ENCODE data around the gene PWWP2A. TPM values are rescaled to one million over a fixed set of nuclear protein-coding genes. Genes with fewer than 3 reads are reported as not detected.

PWWP2A gene
- total and polyA plus RNA-seq, 2 of the 8 experiments (the other 6 are each of a cell fraction or from before 2014, with no cell fraction given): 18.5 to 63.0 TPM

GRCh38 chr5:160083501-160083900 lies 35.7 kb downstream of the PWWP2A start:
- POLR2A ChIA-PET (ENCODE audit: partially characterized antibody): interaction anchor here (0.5 to 4.5 kb wide), 5 partner anchors 11 to 204 kb away, joined by 3 to 16 read pairs (median 4); no protein-coding TSS in a partner anchor
- no peak for FAIRE-seq
- no peak for TF ChIP-seq SAP30 (IDR thresholded peaks at IDR 0.05; ENCODE audit: insufficient read depth, insufficient replicate concordance, low read length)
- TF ChIP-seq NANOG (IDR thresholded peaks at IDR 0.05; ENCODE audit: insufficient read depth, low read depth, low read length, poor library complexity, severe bottlenecking): no peak
- TF ChIP-seq RXRA (IDR thresholded peaks at IDR 0.05; ENCODE audit: insufficient read depth, low read depth, low read length): no peak
- TF ChIP-seq FOSL1 (IDR thresholded peaks at IDR 0.05; ENCODE audit: insufficient read depth, low read depth, low read length): no peak
- TF ChIP-seq EGR1 (IDR thresholded peaks at IDR 0.05; ENCODE audit: borderline replicate concordance, low read depth, low read length): no peak
- TF ChIP-seq SP2 (IDR thresholded peaks at IDR 0.05; ENCODE audit: low read length): no peak
- TF ChIP-seq SIN3A (conservative IDR thresholded peaks at IDR 0.05 in 1 of 2, IDR thresholded peaks at IDR 0.05 in 1 of 2; ENCODE audit: low read depth in 1 of 2, low read length in 2 of 2): no peak
- TF ChIP-seq RNF2 (IDR thresholded peaks at IDR 0.05; ENCODE audit: borderline replicate concordance, low read depth, low read length, missing control alignments, poor library complexity, severe bottlenecking): no peak
- TF ChIP-seq MAX (IDR thresholded peaks at IDR 0.05): no peak
- TF ChIP-seq GABPA (IDR thresholded peaks at IDR 0.05; ENCODE audit: borderline replicate concordance, insufficient read depth, low read length): no peak
- TF ChIP-seq, protein P1, sequence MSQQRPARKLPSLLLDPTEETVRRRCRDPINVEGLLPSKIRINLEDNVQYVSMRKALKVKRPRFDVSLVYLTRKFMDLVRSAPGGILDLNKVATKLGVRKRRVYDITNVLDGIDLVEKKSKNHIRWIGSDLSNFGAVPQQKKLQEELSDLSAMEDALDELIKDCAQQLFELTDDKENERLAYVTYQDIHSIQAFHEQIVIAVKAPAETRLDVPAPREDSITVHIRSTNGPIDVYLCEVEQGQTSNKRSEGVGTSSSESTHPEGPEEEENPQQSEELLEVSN (IDR thresholded peaks at IDR 0.05): no peak

More at GRCh38 chr5:160083501-160083900, 35.7 kb downstream of the PWWP2A start:
- Histone ChIP-seq H3K79me2 (ENCODE audit: control insufficient read depth in 1 of 2, insufficient read depth in 2 of 2, low read length in 2 of 2) (no peaks in the 10 kb centered on the region; a peak in 1 of 4 replicates), H3K23ac (ENCODE audit: insufficient read length) (no peak overlapping the region), H4K20me1 (replicated peaks in 1 of 2; ENCODE audit: control insufficient read depth in 1 of 2, insufficient read depth in 2 of 2, low read length in 2 of 2) (no peaks in the 10 kb centered on the region), H3K27me3 (replicated peaks in 1 of 4; ENCODE audit: control insufficient read depth in 3 of 4, extremely low read depth in 1 of 4, insufficient read depth in 3 of 4, low read length in 3 of 4) (no peaks in the 10 kb centered on the region), H3K18ac (ENCODE audit: extremely low read depth, low read length) (no peak overlapping the region), H4K5ac (ENCODE audit: insufficient read length, low read depth, low read length) (no peak overlapping the region), H4K8ac (ENCODE audit: extremely low read depth, insufficient read depth, low read length) (no peak overlapping the region), H3K36me3 (ENCODE audit: control insufficient read depth in 2 of 4, insufficient read depth in 4 of 4, low read length in 3 of 4) (peaks cover 0 to 10% (median 3%) of the 10 kb centered on the region in 4 experiments; a peak in 4 of 8 replicates), H2BK5ac (ENCODE audit: low read depth, low read length) (0 out of 2 replicates have a peak overlapping the region, but pooled peaks have one; percentile 37), H2AK5ac (ENCODE audit: low read depth, low read length) (no peak overlapping the region), H3K56ac (replicated peaks; ENCODE audit: insufficient read length, low read depth, low read length) (no peak overlapping the region), H3K79me1 (ENCODE audit: low read depth, low read length) (no peaks in the 10 kb centered on the region; the same call in 1 of the 2 replicates), H3K14ac (ENCODE audit: insufficient read length) (no peak overlapping the region), H2BK15ac (ENCODE audit: low read length) (no peak overlapping the region), H3K9ac (replicated peaks in 1 of 4; ENCODE audit: extremely low read depth in 1 of 4, low read depth in 3 of 4, low read length in 3 of 4) (no peak overlapping the region), H2AFZ (ENCODE audit: low read length) (no peak overlapping the region), H3K4ac (replicated peaks; ENCODE audit: insufficient read length, low read depth, low read length) (no peak overlapping the region), H3K23me2 (ENCODE audit: low read depth, low read length) (no peaks in the 10 kb centered on the region), H3K4me1 (replicated peaks in 1 of 4; ENCODE audit: control insufficient read depth in 3 of 4, insufficient read depth in 4 of 4, low read length in 3 of 4) (peaks cover 0 to 10% (median 0%) of the 10 kb centered on the region in 4 experiments; a peak in 2 of 7 replicates), H3K4me2 (ENCODE audit: insufficient read depth in 1 of 2, low read depth in 2 of 2, low read length in 2 of 2) (no peak overlapping the region), H2BK20ac (ENCODE audit: low read length) (no peak overlapping the region), H3K9me3 (ENCODE audit: insufficient read depth in 2 of 2, low read depth in 1 of 2, low read length in 1 of 2) (no peaks in the 10 kb centered on the region), H3K4me3 (ENCODE audit: extremely low read depth in 1 of 4, insufficient read depth in 2 of 4, low read depth in 3 of 4, low read length in 4 of 4) (no peak overlapping the region), H2BK120ac (replicated peaks; ENCODE audit: low read depth, low read length) (no peak overlapping the region), H2BK12ac (ENCODE audit: low read depth, low read length) (no peak overlapping the region), H3K27ac (ENCODE audit: low read depth, low read length) (0 out of 2 replicates have a peak overlapping the region, but pooled peaks have one; percentile 11), H4K91ac (replicated peaks; ENCODE audit: insufficient read length, low read length) (no peak overlapping the region)
- DNase-seq (ENCODE audit: low read depth in 1 of 2, low spot score in 2 of 2): no peak
- CTCF ChIA-PET (ENCODE audit: partially characterized antibody): interaction anchor here (0.8 to 1.9 kb wide), 5 partner anchors 58 to 307 kb away, joined by 3 to 4 read pairs (median 3); no protein-coding TSS in a partner anchor
- 90% methylated on average over 3 of the region's 3 CpGs; no CpG with 5 or more reads in 1 of the 2 experiments for WGBS, 2 experiments (ENCODE audit: extremely low coverage in 1 of 2, insufficient coverage in 1 of 2, insufficient read length in 1 of 2, insufficient replicate concordance in 2 of 2, low coverage in 1 of 2, low lambda C conversion rate in 2 of 2, missing lambda C conversion rate in 1 of 2)
